GM18498 (cell line): ENCODE measurements around the gene ARHGAP22.
"Not testable (repeated sequence)": the region's sequence is repeated elsewhere in the genome, so short reads cannot be mapped to it uniquely, and the experiment has no call there.

Source experiments
- ATAC-seq: cut with Tn5 transposase; IDR thresholded peaks from one replicate; pipeline ENCODE4 v1.9.1; 2021; ENCODE audit warnings: mild to moderate bottlenecking, moderate library complexity; ENCODE audit not compliant: unreplicated experiment

ARHGAP22 gene

DNA sequence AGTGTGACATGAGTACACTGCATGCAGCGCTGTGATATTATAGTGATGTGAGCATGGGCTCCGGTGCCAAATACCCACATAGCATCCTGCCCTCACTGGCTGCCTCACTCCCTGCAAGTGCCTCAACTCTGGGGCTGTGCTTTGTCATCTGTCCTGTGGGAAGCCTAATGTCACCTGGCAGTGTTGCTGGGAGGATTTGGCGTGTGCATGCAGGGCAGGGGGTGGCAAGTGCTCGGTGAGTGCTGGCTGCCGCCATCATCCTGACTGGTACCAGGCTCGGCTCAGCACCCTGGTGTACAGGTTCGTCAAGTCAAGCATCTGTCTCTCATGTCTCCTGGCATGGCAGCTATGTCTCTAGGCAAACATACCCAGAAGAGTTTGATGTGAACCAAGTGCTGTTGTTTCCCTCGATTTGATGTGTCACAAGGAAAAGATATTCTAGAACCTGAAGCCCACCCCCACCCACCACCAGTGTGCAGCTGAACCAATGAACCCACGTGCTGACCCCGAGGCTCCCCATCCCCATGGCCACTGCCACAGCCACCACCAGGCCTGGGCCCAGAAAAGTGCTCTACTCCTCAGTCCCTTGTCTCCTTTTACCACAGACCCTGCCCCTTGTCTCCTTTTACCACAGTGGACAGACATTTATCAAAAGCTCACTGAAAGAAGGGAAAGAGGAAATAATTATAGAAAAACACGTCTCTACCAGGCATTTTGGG, 162.6 kb downstream of the ARHGAP22 start:
- no peak for ATAC-seq

DNA sequence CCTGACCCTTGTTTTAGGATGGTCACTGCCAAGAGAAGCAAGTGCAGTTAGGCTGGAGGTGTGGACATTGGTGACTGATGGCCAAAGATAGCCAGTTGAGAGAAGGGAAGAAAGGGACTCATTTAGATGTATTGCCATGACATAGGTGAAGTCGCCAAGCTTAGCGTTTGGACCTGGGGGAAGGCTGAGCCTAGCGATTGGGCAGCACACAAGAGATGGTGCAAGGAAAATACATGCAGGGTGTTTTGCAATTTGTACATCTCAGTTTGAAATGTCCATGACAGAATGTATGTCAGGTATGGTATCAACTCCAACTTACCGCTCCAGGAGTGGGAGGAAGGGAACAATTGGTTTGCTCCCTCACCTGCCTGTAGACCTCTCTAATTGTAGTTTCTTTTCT, 164.1 kb downstream of the ARHGAP22 start:
- no peak for ATAC-seq

DNA sequence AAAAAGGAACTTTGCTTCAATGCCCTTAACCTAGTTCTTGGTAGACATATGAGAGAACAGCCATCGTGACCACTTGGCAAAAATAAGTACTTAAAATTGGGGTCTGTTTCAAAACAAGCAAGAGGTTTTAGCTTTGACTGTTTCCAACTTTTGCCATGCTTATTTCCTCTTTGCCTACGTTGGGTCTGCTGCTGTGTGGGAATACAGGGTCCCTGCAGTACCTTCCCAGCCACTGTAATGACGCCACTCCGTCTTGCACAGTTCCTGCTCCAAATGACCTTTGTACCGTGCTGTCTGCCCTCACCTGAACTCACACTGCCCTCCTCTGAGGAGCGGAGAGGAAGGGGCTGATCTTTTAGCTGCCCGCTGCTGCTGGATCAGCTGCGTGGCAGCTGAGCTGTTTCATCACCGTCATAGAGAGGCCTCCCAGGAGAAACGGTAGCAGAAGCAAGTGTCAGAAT, 165.3 kb downstream of the ARHGAP22 start:
- no peak for ATAC-seq

GRCh38 chr10:48439031-48439430, 165.8 kb downstream of the ARHGAP22 start:
- ATAC-seq = no peak

GRCh38 chr10:48437546-48437945, 167.3 kb downstream of the ARHGAP22 start:
- ATAC-seq = no peak

- ATAC-seq = no peak
Observed at GRCh38 chr10:48431871-48432270, 173.0 kb downstream of the ARHGAP22 start.

GRCh38 chr10:48430402-48430993, 174.4 kb downstream of the ARHGAP22 start:
- no peak for ATAC-seq

DNA sequence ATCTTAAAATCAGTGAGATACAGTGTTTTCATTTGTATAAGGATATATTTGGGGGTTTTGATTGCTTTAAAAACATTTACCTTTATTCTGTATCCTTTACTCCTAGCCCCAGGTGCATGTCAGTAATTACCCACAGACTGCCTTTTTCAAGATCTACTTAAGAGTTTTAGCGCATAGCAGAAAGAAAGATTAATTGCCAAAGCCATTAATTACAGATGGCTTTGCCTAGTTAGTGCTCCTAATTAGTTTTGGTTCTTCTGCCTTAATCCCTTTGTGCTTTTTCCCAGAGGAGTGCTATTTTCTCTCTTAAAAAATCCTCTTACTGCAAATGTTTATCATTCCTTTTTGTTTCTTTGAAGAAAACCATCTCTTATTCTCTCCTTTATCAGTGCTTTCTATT, 175.6 kb downstream of the ARHGAP22 start:
- no peak for ATAC-seq

GRCh38 chr10:48428896-48429295, 176.0 kb downstream of the ARHGAP22 start:
- ATAC-seq = no peak

DNA sequence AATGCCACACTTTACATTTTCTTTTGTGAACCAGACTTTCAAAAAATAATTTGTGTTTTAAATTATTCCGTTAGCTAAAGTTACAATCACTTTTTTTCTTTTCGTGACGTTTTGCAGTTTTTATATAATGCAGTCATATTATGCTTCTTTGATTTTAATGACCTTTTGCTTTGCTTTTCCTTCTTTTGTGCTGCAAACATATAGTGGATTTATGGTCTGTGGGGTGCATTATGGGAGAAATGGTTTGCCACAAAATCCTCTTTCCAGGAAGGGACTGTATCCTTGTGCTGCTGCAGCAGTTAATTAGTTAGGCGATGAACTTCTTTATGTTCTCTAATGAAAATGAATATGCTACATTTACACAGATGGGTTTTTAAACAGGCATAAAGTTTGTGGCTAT, 181.0 kb downstream of the ARHGAP22 start:
- no peak for ATAC-seq

GRCh38 chr10:48421862-48422261, 183.0 kb downstream of the ARHGAP22 start:
- ATAC-seq = not testable (repeated sequence)

DNA sequence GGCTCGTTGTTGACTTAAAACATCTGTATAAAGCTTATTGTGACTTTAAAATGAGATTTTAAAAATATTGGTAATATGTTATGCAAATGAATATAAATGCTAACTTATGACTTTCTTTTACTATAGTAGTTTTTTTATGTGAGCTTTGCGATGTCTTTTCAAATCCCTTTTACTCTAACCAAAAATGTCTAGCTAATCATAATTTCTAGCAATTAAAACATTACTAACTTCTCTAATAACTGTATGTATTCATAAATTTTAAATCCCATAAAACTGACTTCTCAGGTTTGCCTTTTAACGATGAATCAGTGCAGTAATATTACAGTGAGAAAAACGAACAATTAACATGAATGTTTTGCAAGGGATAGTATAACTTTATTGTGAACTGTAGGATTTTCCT, 185.2 kb downstream of the ARHGAP22 start:
- no peak for ATAC-seq

GRCh38 chr10:48418189-48418788, 186.6 kb downstream of the ARHGAP22 start:
- ATAC-seq = no peak

DNA sequence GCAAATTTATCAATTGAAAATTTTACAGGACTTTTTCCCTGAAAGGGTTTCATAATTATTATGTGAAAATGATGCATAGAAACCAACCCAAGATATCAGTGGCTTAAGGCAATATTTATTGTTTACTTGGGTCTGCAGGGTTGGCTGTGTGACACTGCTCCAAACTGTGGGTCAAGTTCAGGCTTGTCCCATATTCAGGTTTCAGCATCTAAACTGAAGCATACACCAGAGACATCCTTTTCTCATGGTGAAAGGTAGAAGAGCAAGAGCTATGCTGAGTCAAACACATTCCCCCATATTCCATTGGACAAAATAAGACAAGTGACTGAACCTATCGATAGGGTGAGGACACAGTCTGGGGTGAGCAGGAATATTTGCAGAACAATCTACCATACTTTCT, 187.5 kb downstream of the ARHGAP22 start:
- ATAC-seq = no peak

GRCh38 chr10:48416584-48417232, 188.2 kb downstream of the ARHGAP22 start:
- no peak for ATAC-seq

DNA sequence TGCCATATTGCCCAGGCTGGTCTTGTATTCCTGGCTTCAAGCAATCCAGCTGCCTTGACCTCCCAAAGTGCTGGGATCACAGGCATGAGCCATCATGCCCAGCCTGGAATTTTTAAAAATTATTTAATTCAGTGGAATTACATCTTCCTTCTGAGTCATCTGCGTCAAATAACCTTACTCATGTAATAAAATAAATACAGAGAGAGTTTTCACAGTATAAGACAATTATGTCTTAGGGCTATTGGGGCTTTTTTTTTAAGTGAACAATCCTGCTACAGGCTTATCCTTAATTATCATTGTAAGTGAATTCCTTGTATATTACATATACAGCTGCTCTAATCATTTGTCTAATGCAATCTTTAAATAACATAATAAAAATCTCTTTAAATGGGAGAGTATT, 190.1 kb downstream of the ARHGAP22 start:
- ATAC-seq = no peak

DNA sequence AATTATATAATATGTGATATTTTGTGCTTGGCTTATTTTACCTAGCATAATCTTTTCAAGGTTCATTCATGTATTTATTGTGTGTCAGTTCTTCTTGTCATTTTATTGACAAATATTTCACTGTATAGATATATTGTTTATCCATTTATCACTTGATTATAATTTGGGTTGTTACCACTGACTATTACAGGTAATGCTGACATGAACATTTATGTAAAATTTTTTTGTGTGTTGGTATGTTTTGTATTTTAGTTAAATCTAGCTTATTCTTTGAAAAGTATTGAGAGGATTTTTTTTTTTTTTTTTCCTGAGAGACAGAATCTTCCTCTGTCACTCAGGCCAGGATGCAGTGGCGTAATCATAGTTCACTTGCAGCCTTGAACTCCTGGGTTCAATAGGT, 190.7 kb downstream of the ARHGAP22 start:
- no peak for ATAC-seq

DNA sequence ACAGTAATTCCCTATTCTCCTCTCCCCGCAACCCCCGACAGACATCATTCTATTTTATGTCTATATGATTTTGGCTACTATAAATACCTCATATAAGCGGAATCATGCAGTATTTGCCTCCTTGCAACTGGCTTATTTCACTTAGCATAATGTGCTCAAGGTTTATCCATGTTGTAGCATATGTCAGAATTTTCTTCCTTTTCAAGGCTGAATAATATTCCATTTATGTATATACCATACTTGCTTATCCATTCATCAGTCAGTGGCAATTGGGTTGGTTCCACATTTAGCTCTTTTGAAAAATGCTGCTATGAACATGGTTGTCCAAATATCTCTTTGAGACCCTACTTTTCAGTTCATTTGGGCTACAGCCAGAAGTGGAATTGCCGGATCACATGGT, 191.9 kb downstream of the ARHGAP22 start:
- no peak for ATAC-seq

DNA sequence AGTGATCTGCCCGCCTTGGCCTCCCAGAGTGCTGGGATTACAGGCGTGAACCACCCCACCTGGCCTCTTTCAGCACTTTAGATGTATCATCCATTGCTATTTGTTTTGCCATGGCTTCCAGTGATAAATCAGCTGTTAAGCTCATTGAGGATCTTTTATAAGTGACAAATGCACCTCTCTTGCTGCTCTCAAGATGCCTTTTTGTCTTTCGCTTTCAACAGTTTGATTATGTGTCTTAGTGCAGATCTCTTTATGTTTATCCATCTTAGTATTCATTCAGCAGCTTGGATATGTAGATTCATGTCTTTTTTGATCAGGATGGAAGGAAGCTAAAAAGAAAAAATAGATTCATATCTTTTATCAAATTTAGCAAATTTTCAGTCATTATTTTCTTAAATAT, 192.8 kb downstream of the ARHGAP22 start:
- ATAC-seq = no peak

DNA sequence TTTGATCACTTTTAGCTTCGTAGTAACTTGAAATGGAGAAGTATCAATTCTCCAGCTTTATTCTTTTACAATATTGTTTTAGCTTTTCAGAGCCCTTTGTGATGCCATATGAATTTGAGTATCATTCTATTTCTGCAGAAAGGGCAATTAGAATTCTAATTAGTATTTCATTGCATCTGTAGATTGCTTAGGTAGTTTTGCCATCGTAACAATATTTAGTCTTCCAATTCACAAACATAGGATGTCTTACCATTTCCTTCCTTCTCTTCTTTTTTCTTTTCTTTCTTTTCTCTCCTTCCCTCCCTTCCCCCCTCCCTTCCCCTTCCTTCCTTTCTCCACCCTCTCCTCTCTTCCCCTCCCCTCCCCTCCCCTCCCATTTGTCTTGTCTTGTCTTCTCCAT, 193.4 kb downstream of the ARHGAP22 start:
- no peak for ATAC-seq

- no peak for ATAC-seq
Observed at GRCh38 chr10:48410503-48410902, 194.4 kb downstream of the ARHGAP22 start.

GRCh38 chr10:48406658-48407057, 198.2 kb downstream of the ARHGAP22 start:
- ATAC-seq = no peak
